ENCODE measurements around the gene WDR46. TPM values are rescaled to one million over a fixed set of nuclear protein-coding genes. Genes with fewer than 3 reads are reported as not detected.
A peak's percentile ranks its signal among the peaks of the same experiment; 100 is the strongest.
"Not testable (repeated sequence)": the region's sequence is repeated elsewhere in the genome, so short reads cannot be mapped to it uniquely, and the experiment has no call there.

Gene WDR46
- total and polyA plus RNA-seq, 10 donors, result 30.5 to 101 (median 48.1) TPM

DNA sequence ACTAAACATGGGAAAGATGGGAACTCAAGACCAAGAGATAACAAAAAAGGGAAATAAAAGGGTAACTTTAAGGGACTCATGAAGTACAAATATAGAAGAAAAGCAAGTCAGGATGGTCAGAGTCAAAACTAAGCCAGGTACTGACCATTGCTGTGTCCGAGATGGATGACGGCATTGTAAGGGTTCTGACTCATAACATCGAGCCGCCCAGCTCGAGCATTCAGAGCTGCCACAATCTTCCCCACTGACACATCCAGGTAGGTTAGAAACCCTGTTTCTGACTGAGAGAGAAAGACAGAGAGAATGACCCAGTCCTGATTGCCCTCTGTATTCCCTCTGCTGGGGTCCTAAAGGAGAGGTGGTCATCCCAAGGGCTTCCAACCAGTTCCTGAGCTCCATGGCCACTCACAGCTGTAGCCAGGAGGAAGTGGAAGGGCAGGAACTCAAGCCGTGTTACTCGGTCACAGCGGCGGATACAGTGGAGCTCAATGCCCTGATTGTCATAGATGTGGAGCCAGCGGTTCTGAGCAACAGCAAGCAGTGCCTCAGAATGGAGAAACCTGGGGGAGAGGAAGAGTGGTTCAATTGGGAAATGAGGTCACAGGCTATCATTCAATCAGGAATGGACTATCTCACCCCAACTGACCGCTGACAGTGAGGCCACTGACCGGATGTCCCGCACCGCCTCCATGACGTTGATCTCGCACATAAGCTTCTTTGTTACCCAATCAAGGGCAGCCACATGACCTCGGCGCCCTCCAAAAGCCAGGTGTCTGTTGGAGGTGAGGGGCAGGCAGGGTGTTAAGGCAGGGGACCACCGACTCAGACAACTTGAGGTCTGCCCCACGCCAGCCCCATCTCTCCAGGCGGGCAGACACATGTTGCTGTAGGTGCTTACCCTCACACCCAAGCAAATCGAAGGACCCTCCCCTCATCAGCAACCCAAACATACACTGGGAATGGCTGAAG, 1.8 kb downstream of the WDR46 start:
- Histone ChIP-seq H3K36me3 (peaks cover 4 to 77% (median 58%) of the 10 kb centered on the region in 6 donors), H3K4me3 (peak overlapping the region in 2 of 8 donors; percentile 79 to 86), H3K4me1 (peaks cover 15 to 49% (median 33%) of the 10 kb centered on the region in 6 donors), H3K27ac (no peak overlapping the region), H3K9me3 (no peaks in the 10 kb centered on the region), H3K27me3 (replicated peaks in 1 of 7) (no peaks in the 10 kb centered on the region)
- 88 to 94% (median 90%) methylated on average over 22 of the region's 22 CpGs for WGBS, 5 donors
- DNase-seq, result no peak
- TF ChIP-seq, protein P1, sequence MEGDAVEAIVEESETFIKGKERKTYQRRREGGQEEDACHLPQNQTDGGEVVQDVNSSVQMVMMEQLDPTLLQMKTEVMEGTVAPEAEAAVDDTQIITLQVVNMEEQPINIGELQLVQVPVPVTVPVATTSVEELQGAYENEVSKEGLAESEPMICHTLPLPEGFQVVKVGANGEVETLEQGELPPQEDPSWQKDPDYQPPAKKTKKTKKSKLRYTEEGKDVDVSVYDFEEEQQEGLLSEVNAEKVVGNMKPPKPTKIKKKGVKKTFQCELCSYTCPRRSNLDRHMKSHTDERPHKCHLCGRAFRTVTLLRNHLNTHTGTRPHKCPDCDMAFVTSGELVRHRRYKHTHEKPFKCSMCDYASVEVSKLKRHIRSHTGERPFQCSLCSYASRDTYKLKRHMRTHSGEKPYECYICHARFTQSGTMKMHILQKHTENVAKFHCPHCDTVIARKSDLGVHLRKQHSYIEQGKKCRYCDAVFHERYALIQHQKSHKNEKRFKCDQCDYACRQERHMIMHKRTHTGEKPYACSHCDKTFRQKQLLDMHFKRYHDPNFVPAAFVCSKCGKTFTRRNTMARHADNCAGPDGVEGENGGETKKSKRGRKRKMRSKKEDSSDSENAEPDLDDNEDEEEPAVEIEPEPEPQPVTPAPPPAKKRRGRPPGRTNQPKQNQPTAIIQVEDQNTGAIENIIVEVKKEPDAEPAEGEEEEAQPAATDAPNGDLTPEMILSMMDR (IDR thresholded peaks at IDR 0.05 in 8 of 11, conservative IDR thresholded peaks at IDR 0.05 in 3 of 11), result no peak
- TF ChIP-seq POLR2A (IDR thresholded peaks at IDR 0.05) (no peak), POLR2AphosphoS5 (IDR thresholded peaks at IDR 0.05) (no peak)
- intact Hi-C loops (cut with DNase I; ENCODE audit: low total_unique reads), result no loop called here

DNA sequence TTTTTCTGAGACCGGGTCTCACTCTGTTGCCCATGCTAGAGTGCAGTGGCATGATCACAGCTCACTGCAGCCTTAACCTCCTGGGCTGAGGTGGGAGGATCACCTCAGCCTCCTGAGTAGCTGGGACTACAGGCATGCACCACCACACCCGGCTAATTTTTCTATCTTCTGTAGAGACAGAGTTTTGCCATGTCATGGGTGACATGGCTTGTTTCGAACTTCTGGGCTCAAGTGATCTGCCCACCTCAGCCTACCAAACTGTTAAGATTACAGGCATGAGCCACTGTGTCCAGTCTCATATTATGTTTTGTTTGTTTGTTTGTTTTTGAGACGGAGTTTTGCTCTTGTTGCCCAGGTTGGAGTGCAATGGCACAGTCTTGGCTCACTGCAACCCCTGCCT, 3.8 kb downstream of the WDR46 start:
- H3K27me3 ChIP-seq (replicated peaks in 1 of 7); H3K27ac ChIP-seq; H3K4me3 ChIP-seq; H3K9me3 ChIP-seq; intact Hi-C loops (cut with DNase I; ENCODE audit: low total_unique reads); DNase-seq: not testable (repeated sequence)
- Histone ChIP-seq H3K4me1 (peaks cover 14 to 52% (median 29%) of the 10 kb centered on the region in 6 donors), H3K36me3 (peaks cover 0 to 78% (median 57%) of the 10 kb centered on the region in 6 donors)
- WGBS, 5 donors, result 87 to 98% (median 91%) methylated on average over 4 of the region's 4 CpGs

DNA sequence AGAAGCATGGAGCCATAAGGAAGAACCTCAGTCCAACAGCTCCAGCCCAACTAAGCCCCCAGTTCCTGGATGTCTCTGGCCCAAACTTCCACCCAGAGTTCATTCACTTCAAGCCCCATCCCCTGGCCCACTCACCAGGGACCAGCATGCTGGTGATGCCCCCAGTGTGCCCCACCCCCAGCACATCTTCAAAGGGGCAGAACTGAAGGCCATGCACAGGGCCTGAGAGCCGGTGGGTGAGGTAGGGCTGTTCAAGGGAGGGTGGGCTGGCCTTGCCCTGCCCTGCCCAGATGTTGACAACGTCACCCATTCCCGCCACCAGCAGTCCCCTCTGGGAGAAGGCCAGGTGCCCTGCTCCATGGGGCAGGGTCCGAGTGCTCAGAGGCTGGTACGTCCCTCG, 8.5 kb downstream of the WDR46 start:
- no peaks in the 10 kb centered on the region for H3K27me3 ChIP-seq (replicated peaks in 1 of 7)
- H3K27ac ChIP-seq, result peak overlapping the region in 4 of 8 donors; percentile 97 to 99 (median 98)
- H3K4me3 ChIP-seq, result no peak overlapping the region
- TF ChIP-seq POLR2AphosphoS5 (IDR thresholded peaks at IDR 0.05), result peak in 2 of 3 donors; percentile 28 to 74
- no peak for TF ChIP-seq POLR2A (IDR thresholded peaks at IDR 0.05)
- TF ChIP-seq, protein P1 (IDR thresholded peaks at IDR 0.05 in 8 of 11, conservative IDR thresholded peaks at IDR 0.05 in 3 of 11), result no peak
- H3K36me3 ChIP-seq, result peaks cover 0 to 86% (median 60%) of the 10 kb centered on the region in 6 donors
- intact Hi-C loops (cut with DNase I; ENCODE audit: low total_unique reads), result no loop called here
- no peaks in the 10 kb centered on the region for H3K9me3 ChIP-seq
- H3K4me1 ChIP-seq, result peaks cover 32 to 66% (median 49%) of the 10 kb centered on the region in 6 donors
- DNase-seq, result peak; percentile 74
- 77 to 92% (median 85%) methylated on average over 5 to 6 of the region's 6 CpGs for WGBS, 5 donors

DNA sequence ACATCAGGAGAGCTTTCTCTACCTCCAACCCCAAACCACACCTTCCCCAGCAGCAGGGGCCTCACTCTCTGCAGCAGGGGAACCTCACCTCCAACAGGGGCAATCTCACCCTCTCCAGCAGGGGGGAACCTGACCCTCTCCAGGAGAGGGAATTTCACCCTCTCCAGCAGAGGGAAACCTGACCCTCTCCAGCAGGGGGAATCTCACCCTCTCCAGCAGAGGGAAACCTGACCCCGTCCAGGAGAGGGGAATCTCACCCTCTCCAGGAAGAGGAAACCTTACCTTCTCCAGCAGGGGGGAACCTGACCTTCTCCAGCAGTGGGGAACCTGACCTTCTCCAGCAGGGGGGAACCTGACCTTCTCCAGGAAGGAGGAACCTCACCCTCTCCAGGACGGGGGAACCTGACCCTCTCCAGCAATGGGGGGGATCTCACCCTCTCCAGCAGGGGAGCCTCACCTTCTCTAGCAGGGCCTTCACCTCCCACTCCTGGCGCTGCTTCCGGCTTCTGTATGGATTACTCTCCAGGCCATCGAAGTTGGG, 9.0 kb downstream of the WDR46 start:
- WGBS, 5 donors, result 40 to 65% (median 60%) methylated on average over 4 to 5 of the region's 5 CpGs
- Histone ChIP-seq H3K9me3 (no peaks in the 10 kb centered on the region), H3K4me1 (peaks cover 37 to 70% (median 54%) of the 10 kb centered on the region in 6 donors), H3K36me3 (peaks cover 0 to 86% (median 60%) of the 10 kb centered on the region in 6 donors), H3K27ac (peak overlapping the region in 5 of 8 donors; percentile 97 to 99 (median 98)), H3K4me3 (no peak overlapping the region), H3K27me3 (replicated peaks in 1 of 7) (no peaks in the 10 kb centered on the region)
- intact Hi-C loops (cut with DNase I; ENCODE audit: low total_unique reads), result no loop called here
- DNase-seq, result no peak
- TF ChIP-seq, protein P1 (IDR thresholded peaks at IDR 0.05 in 8 of 11, conservative IDR thresholded peaks at IDR 0.05 in 3 of 11), result peak in 8 of 11 experiments; percentile 8 to 46 (median 29)
- TF ChIP-seq POLR2A (IDR thresholded peaks at IDR 0.05), result no peak

Data from spleen (tissue), 11 donors.